ENCODE measurements around the gene RIPOR3.
"Not testable (repeated sequence)": the region's sequence is repeated elsewhere in the genome, so short reads cannot be mapped to it uniquely, and the experiment has no call there.

Gene RIPOR3

DNA sequence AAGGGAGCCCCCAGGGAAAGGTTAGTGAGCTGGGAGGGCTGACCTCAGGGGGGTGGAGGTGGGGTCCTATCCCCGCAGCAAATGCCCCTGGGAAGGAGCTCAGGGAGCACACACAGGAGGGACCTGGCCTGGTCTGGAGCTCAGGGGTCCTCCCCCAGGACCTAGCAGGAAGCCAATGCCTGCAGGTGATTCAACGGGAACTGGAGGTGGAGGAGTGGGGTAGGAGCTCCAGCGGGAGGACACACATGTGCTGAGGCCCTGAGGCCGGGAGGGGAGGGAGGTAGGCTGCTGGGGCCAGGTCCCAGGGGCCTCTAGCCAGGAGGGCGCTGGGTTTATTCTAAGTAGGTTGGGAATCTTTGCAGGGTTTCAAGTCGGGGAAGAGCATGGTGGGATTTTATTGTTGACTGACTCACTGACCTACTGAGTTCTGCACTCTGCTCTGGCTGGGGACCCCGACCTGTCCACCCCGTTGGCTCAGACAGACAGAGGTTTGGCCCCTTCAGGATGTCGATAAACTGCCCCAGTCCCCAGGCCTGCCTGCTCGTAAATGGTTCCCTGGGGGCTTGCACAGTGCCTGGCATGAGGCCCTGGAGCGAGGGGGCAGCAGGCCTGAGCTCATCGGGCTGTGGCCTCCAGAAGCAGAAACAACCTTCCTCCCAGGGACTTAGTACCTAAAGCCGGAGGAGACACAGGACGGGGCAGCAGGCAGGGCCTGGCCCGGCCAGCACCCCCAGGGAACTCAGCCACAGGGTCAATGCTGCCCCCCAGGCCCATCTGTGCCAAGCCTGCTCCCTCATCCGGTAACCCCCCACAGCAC lies 62.3 kb downstream of the RIPOR3 start:
- DNase-seq: no peak

DNA sequence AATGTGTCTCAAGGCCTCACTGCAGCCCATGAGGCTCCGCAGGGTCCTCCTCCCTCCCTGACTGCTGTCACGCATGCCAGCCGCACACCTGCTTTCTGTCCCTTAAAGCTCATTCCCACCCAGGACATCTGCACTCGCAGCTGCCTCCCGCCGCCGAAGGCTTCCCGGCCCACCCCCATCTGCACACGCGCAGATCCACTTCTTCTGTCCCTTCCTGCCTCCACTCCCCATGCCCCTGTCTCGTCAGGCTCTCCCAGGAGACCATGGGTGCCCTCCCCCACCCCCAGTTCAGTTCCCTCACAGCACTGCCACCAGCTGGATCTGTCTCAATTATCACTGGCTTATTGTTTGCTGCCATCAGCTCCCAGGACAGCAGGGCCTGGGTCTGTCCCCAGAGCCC lies 63.0 kb downstream of the RIPOR3 start:
- DNase-seq: no peak

DNA sequence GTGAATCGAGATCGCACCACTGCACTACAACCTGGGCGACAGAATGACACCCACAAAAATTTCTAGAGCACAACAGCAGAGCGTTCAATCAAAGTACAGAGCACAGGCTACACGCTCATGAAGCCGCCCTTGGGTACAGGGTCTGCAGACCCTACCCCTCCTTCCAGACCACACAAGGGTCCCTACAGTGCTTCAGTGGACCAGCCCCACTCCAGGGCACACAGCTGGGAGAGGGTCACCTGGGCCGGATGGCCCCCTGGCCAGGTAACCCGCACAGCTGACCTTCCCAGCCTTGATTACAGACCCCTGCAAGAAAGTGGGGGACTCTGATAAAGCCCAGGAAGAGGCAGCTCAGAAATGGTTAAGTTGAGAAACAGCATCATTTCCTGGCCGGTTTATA lies 63.6 kb downstream of the RIPOR3 start:
- DNase-seq: no peak

DNA sequence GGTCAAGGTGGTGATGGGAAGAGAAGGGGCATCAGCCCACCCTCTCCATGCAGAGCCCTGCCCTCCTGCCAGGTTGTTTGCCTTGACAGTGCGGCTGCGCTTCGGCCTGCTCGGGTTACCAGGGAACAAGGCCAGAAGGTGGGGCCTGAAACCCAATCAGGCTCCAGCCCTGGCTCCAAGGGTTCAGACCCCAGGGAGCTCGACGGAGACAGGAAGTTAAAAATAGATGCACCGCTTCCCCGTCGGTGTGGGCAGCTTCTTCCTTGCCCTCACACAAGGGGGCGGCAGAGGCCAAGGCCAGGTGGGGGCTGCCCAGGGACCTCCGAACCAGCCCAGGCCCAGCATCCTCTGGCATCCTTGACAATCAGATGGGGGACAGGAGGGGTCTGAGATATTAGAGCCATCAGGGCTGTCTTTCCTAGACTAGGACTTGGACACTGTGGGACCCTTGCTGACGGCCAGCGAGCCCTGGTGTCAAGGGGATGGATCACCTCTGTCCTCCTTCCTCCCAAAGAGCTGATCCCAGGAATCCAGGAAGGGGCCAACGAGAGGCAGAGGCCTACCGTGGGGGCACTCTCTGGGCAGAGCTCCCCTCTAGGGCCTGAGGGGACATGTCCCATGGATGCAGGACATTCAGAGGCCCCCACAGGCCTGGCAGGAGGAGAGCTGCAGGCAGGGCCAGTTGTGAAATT lies 65.2 kb downstream of the RIPOR3 start:
- no peak for DNase-seq

DNA sequence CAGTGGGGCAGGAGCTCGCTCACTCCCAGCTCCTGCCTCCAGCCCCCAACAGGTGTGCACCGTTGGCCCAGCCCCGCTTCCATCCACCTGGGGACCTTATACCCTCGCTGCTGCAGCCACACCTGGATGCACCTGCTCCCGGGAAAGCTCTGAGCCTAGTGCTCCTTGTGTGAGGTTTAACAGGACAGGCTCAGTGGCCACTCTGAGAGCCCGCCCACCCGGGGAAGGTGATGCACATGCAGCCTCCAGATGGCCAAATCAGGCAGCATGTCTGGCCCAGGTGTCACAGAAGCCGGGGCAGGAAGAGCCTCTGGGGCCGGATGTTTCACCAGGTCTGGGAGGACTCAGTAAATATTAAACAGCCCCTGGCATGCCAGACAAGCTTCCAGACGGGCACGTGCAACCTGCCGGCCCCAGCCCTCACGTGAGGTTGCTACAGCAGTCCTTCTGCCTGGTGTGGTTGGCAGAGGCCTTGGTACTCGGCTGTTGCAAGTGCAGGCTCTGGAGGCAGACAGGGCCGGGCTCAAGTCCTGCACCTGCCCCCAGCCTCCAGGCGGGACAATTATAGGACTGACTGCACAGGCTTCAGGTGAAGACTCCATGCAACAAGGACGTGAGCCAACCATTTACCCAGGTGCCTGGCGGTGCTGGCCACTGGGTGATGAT lies 66.9 kb downstream of the RIPOR3 start:
- no peak for DNase-seq

DNA sequence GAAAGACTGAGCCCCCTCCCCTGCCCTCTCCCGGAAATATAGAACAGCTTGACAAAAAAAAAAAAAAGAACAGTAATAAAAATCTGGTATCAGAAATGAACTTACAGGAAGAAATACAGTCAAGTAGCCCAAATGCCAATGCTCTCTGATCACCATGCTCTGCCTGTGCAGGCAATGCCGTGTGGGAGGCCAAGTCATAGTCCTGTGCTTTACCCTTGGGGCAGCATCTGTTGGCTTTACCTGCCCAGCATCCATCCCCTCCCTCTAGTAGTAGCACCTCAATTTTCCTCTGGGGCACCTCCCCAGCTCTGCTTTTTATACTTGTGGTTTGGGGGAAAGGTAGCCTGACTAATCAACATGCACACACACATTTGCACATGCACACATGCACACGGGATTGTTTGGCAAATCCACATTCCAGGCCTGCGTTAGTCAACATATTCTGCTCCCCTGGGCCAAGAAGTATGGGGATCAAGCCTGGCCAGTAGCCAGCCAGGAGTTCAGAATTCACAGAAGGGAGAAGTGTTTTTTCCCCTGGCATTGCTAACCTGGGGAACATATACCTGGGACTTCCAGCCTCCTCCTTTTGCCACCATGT lies 70.2 kb downstream of the RIPOR3 start:
- no peak for DNase-seq

DNA sequence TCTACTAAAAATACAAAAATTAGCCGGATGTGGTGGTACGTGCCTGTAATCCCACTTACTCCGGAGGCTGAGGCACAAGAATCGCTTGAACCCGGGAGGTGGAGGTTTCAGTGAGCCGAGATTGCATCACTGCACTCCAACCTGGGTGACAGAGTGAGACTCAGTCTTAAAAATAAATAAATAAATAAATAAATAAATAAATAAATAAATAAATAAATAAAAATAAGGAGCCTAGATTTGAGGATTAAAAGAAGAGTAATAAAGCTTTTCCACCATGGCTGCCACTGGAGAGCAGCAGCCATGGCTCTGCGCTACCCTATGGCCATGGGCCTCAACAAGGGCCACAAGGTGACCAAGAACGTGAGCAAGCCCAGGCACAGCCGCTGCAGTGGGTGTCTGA lies 70.9 kb downstream of the RIPOR3 start:
- DNase-seq: not testable (repeated sequence)

DNA sequence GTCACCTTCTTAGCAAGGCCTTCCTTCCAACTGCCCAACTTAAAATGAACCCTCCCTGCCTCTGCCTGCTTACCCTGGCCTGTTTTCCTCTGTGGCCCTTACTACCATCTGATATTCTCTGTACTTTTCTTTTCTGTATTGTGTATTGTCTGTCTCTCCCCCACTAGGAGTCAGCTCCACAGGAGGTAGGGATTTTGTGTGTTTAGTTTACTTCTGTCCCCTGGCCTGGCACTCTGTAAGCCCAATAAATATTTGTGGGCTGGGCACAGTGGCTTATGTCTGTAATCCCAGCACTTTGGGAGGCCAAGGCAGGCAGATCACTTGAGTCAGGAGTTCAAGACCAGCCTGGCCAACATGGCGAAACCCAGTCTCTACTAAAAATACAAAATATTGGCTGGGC lies 72.8 kb downstream of the RIPOR3 start:
- no peak for DNase-seq

DNA sequence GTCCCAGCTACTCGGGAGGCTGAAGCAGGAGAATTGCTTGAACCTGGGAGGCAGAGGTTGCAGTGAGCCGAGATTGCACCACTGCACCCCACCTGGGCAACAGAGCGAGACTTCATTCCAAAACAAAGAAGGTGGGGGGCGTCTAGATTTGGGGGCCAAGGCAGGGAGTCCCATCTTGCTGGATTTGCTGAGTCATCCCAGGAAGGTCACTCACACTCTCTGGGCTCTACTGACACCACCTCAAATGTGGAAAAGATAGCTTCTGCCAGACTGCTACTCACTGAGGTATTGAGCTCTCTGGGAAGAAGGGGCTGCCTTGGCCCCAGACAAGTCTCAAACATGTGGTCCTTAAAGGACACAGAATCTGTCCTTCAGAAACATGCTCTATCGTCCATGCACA lies 74.3 kb downstream of the RIPOR3 start:
- DNase-seq: no peak

DNA sequence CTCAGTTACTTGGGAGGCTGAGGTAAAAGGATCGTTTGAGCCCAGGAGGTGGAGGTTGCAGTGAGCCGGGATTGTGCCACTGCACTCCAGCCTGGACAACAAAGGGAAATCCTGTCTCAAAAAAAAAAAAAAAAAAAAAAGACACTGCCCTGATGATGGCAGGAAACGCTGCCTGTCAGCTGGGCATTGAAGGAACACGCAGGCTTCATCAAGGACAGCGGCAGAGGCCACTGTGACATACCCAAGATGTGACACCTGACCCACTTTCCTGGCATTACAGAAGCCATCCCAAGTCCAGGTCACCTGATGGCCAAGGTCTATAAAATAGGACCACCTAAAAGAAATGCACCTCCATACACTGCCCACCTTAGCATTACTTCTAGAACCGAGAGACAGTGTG lies 75.9 kb downstream of the RIPOR3 start:
- DNase-seq: no peak

DNA sequence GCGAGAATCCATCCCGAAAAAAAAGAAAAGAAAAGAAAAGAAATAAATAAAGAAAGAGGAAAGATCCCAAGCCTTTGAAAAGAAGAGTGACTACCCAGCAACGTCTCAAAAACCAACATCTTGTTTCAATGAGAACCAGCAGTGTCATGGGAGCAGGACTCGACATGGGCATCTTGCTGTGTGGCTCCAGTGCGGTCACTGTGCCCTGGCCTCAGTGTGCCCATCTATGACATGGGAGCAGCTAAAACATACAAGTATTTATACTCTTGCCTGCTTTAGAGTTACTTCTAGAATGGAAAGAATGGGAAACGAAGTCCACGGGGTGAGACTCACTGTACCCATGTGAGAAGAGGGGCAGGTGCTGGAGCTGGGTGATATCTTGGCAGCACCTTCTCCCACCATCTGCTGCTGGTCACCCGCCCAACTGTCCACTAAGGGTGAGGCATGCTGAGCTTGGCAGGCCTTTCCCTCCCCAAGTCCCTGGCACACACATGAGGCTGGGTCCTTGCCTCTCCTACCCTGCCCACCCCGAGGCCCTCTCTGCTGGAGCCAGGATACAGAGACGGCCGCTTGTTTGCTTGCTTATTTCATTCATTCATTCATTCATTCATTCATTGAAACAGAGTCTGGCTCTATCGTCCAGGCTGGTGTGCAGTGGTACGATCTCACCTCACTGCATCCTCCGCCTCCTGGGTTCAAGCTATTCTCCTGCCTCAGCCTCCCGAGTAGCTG lies 77.7 kb downstream of the RIPOR3 start:
- DNase-seq: no peak

DNA sequence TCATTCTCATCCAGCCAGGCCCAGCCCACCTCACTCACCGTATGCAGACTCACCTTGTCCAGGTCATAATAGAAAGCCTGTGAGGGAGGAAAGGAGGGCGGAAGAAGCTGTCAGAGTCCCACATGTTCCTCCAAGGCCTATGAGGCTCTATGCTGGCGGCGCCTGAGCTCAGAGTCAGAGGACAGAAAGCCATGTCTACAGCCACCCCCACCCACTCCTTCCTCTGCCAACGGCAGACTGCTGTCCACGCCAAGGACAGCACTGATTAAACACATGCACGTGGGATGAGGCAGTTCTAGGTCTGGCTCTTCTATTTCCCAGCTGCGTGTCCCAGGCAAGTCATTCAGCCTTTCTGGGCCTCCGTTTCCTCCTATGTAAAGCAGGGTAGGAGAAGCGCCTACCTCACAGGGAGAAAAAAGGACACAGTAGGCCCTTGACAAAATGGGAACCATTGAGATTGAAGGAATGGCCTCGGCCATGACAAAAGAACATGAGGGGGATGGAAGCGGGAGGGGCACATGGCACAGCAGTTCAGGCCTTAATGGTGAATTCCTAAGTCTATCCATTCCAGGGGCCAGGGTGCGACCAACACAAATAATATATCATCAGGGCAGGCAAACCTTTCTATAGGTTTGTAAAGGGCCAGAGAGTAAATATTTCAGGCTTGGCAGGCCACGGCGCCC lies 80.1 kb downstream of the RIPOR3 start:
- DNase-seq: no peak

DNA sequence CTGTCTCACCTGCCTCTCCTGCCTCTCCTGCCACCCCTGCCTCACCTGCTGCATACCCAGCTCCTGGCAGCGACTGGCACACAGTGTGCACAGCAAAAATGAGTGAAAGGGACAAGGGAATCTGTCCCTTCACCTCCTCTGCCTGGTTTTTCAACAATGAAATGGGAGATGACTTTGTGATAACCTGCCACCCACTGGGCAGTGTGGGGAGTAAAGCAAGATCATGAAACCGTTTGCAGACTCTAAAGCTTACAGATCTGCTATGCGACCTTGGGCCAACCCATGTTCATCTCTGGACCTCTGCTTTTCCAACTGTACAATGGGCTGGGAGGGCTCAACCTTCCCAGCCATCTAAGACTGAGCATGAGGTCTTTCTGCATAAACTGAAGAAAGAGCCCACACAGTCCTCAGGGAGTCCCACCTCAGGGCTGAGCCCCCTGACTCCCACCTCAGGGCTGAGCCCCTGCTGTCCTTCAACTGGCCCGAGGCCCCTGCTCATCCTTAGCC lies 81.1 kb downstream of the RIPOR3 start:
- DNase-seq: no peak

DNA sequence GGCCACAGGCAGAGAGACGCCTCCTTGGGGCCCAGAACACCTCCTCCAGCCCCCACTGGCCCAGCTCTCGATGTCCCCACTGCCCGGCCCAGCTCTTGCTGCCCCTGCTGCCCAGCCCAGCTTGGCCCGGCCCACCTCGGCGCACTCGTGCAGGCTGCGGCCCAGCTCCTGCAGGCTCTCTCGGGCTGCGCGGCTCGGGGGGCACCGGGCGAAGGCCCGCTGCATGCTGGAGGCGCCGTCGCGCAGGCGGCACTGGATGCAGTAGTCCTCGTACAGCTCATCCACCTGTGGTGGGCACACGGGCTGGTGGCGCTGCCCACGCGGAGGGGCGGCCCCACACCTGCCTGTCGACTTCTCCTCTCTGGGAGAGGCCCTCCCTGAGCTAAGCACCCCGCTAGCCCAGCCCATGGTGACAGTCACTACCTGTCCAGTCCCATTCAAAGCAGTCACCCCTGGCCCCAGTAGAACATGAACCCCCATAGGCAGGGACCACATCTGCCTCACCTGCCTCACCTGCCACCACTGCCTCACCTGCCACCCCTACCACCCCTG lies 81.8 kb downstream of the RIPOR3 start:
- no peak for DNase-seq

DNA sequence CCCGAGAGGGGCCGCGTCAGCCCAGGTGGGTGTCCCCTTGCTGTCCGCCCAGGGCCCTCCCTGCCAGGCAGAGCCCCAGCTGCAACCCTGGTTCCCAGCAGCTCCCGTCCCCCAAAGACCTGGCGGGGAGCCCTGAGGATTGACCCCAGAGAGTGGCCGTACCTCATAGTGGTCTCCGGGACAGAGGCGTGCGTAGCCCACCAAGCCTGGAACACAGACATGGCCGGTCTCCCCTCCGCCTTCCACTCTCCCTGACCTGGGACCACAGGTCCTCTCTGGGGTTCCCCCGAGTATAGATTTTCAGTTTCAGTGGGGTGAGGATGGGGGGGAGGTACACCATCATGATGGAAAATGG lies 82.6 kb downstream of the RIPOR3 start:
- no peak for DNase-seq

DNA sequence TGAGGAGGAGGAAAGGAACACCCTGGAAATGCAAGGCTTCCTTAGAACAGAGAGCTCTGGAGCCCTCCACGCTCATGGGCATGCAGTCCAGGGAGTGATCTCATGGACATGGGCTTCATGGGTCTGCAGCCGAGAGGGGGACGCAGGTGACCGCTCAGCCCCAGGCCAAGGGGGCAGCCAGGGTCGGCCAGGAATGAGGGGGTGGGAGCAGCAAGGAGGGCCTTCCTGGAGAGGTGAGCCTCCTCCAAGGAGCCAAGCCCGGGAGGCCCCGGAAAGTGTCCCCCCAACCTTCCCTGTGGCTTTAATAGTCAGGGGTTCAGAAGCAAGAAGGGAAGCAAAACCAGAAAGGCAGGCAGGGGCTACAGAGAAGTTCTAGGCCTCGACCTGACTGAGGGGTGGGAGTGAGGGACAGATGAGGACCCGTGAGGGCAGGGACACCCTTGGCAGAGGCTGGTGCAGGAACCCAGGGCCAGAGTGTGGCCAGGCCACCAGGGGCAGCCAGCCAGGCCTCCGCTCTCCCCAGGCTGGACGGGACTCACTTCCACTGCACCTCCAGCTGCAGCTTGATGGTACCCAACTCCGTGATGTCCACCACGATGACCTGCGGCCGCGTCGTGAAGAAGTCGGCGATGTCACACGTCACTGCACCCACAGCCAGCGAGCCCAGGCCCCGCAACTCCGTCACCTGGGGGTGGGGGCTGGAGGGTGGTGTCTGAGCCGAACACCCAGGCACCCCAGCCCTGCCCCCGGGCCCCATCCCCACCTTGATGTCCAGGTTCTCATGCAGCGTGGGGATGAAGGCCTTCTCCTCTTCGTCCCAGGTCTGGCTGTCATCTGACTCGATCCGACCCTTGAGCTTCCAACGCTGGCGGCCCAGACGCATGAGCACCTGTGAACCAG lies 83.2 kb downstream of the RIPOR3 start:
- no peak for DNase-seq

DNA sequence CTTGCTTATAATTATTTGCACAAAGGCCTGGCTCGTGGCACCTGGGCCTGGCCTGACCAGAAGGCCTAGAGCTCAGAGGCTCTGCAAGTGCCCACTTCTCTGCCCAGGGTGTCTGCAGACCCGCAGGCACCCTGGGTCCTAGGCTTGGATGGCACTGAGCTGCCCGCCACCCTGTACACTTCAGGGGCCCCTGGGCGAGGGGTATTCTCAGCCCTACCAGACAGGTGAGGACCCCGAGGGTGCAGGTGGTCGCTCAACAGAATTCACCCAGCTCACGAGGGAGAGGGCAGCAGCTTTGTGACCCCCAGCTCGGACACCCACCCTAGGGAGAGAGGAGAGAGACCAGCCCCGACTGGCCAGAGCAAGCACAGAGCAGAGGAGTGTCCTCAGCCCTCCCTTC lies 83.9 kb downstream of the RIPOR3 start:
- DNase-seq: no peak

DNA sequence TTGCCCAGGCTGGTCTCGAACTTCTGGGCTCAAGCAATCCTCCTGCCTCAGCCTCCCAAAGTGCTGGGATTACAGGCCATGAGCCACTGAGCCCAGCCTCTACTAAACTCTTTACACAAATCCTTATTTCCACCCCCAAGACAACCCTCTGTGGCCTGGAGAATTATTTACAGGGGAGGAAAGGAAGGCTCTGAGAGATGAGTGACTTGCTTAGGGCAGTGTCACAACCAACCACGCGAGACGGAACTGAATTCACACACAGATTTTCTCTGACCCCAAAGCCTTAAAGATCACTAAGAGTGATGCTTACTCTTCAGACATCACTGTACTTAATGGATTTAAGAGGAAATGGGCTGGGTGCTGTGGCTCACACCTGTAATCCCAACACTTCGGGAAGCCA lies 86.2 kb downstream of the RIPOR3 start:
- no peak for DNase-seq

DNA sequence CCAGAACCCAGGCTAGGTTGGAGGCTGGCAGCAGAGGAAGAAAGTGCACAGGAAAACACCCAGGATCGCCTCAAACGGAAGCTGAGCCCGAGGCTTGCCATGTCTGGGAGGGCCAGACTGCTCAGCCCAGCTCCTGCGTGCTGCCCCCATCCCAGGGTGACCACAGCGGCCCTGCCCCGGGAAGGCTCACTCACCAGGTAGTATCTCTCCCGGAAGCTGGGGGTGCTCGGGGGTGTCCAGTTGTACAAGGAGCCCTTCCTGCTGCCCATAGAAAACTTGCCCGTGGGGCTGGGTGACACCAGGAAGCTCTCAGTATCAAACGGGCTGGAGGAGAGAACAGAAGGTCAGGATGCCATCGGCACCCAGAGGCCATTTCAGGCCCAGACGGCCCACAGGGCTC lies 86.9 kb downstream of the RIPOR3 start:
- DNase-seq: no peak

DNA sequence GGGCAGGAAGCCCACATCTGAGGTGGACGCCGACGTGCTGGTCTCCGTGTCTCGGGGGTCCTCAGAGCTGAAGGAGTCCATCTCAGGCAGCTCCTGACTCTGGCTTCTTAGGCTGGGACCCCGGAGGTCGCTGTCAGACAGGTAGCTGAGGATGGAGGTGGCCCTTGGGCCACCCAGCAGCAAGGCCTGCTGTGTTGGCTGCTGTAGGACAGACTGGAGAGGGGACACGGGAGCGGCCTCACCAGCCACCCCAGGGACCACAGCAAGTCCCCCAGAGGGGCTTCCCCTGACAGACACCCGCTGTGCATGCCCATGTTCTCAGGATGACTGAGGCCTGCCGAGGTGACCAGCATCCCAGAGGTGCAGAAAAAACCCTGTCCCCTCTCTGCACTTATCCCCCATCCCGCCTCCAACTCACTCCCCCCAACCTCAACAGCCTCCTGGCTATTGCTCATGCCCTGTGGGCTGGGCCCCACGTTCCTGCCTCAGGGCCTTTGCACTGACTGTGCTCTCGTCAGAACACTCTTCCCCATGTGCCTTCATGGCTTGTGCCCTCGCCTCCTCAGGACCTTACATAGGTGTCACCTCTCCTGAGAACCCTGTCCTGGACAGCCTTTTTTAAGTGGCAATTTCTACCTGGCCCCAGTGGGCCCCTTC lies 88.8 kb downstream of the RIPOR3 start:
- no peak for DNase-seq

All from T-helper 1 cell (primary cell).